PFSK-1 (cell line): Measurements from ENCODE around the gene TAF3.

ENCODE experiments used
- FOXP2 ChIP-seq: optimal IDR thresholded peaks from 2 replicates; pipeline ENCODE3; 2011; ENCODE audit warnings: borderline replicate concordance, control low read depth, inconsistent platforms; ENCODE audit not compliant: insufficient read depth; ENCODE audit errors: extremely low read length, extremely low read depth
- POLR2AphosphoS5 ChIP-seq: IDR thresholded peaks from 2 replicates; pipeline ENCODE4 v1.6.1; 2012; ENCODE audit warnings: low read depth, mild to moderate bottlenecking, control low read depth, low read length, moderate library complexity

- TF ChIP-seq POLR2AphosphoS5 (no peak), FOXP2 (no peak)
These were observed 104.4 kb downstream of the TAF3 start for GRCh38 chr10:7922707-7923106.
